Measurements from ENCODE around the gene C19orf33.

Gene C19orf33

DNA sequence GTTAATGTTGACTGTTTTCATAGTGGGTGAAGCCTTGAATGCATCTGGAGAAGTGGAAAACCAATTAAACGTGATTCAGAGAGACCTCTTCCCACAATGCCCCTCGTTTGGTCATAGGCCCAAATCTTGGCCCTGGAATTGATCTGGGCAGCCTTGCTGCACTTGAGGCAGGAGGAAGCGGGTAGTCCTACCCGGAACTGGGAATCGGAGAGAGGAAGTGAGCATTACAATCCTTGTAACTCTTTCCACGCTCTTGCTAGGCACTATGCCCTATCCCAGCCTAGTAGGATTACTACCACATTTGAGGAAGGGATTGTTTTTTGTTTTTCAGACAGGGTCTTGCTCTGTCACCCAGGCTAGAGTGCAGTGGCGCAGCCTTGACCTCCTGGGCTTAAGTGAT, 19.2 kb downstream of the C19orf33 start:
- Histone ChIP-seq H3K9me2 (replicated peaks; ENCODE audit: low read depth, low read length) (no peaks in the 10 kb centered on the region), H3K9me3 (ENCODE audit: insufficient read depth, low read depth, low read length) (no peaks in the 10 kb centered on the region), H3F3A (ENCODE audit: low read depth) (no peaks in the 10 kb centered on the region), H3K4me1 (ENCODE audit: insufficient read depth, low read length, poor library complexity, severe bottlenecking) (peaks cover 32% of the 10 kb centered on the region), H3K79me2 (ENCODE audit: insufficient read depth, low read length) (peaks cover 33% of the 10 kb centered on the region; the same call in 1 of the 2 replicates), H3K27me3 (ENCODE audit: insufficient read depth, low read length, poor library complexity, severe bottlenecking) (no peaks in the 10 kb centered on the region), H2AFZ (ENCODE audit: low read length) (no peak overlapping the region), H3K4me3 (ENCODE audit: low read length, poor library complexity, severe bottlenecking) (no peak overlapping the region), H3K4me2 (ENCODE audit: low read depth, low read length, poor library complexity, severe bottlenecking) (no peak overlapping the region), H3K36me3 (ENCODE audit: insufficient read depth, low read length) (peaks cover 11% of the 10 kb centered on the region; the same call in 1 of the 2 replicates), H3K9ac (ENCODE audit: low read depth, low read length, poor library complexity, severe bottlenecking) (no peak overlapping the region), H4K20me1 (ENCODE audit: insufficient read depth, low read length, poor library complexity, severe bottlenecking) (no peaks in the 10 kb centered on the region)
- TF ChIP-seq EZH2phosphoT487 (IDR thresholded peaks at IDR 0.05; ENCODE audit: borderline replicate concordance) = no peak
- TF ChIP-seq, protein P1, sequence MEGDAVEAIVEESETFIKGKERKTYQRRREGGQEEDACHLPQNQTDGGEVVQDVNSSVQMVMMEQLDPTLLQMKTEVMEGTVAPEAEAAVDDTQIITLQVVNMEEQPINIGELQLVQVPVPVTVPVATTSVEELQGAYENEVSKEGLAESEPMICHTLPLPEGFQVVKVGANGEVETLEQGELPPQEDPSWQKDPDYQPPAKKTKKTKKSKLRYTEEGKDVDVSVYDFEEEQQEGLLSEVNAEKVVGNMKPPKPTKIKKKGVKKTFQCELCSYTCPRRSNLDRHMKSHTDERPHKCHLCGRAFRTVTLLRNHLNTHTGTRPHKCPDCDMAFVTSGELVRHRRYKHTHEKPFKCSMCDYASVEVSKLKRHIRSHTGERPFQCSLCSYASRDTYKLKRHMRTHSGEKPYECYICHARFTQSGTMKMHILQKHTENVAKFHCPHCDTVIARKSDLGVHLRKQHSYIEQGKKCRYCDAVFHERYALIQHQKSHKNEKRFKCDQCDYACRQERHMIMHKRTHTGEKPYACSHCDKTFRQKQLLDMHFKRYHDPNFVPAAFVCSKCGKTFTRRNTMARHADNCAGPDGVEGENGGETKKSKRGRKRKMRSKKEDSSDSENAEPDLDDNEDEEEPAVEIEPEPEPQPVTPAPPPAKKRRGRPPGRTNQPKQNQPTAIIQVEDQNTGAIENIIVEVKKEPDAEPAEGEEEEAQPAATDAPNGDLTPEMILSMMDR (conservative IDR thresholded peaks at IDR 0.05; ENCODE audit: low read length) = no peak

DNA sequence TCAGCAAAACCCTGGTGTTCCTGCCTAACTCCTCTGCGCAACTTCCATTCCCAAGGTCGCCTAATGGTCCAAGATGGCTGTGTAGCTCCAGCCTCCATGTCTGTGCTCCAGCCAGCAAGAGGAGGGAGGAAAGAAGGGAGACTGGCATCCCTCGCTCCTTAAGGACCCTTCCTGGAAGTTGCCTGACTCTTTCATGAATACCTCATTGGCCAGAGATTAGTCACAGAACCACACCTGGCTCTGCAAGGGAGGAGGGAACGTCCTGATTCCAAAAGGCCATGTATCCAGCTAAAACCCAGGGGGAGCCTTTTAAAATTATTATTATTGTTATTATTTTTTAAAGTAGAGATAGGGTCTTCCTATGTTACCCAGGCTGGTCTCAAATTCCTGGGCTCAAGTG, 20.4 kb downstream of the C19orf33 start:
- Histone ChIP-seq H2AFZ (ENCODE audit: low read length) (no peak overlapping the region), H3K79me2 (ENCODE audit: insufficient read depth, low read length) (peaks cover 29% of the 10 kb centered on the region; the same call in 1 of the 2 replicates), H4K20me1 (ENCODE audit: insufficient read depth, low read length, poor library complexity, severe bottlenecking) (no peaks in the 10 kb centered on the region), H3K36me3 (ENCODE audit: insufficient read depth, low read length) (peaks cover 11% of the 10 kb centered on the region; the same call in 1 of the 2 replicates), H3K9ac (ENCODE audit: low read depth, low read length, poor library complexity, severe bottlenecking) (no peak overlapping the region), H3K4me3 (ENCODE audit: low read length, poor library complexity, severe bottlenecking) (no peak overlapping the region), H3K4me1 (ENCODE audit: insufficient read depth, low read length, poor library complexity, severe bottlenecking) (peaks cover 21% of the 10 kb centered on the region), H3K9me3 (ENCODE audit: insufficient read depth, low read depth, low read length) (no peaks in the 10 kb centered on the region), H3F3A (ENCODE audit: low read depth) (no peaks in the 10 kb centered on the region), H3K27me3 (ENCODE audit: insufficient read depth, low read length, poor library complexity, severe bottlenecking) (no peaks in the 10 kb centered on the region), H3K4me2 (ENCODE audit: low read depth, low read length, poor library complexity, severe bottlenecking) (no peak overlapping the region), H3K9me2 (replicated peaks; ENCODE audit: low read depth, low read length) (no peaks in the 10 kb centered on the region)
- TF ChIP-seq EZH2phosphoT487 (IDR thresholded peaks at IDR 0.05; ENCODE audit: borderline replicate concordance) = no peak
- TF ChIP-seq, protein P1 (conservative IDR thresholded peaks at IDR 0.05; ENCODE audit: low read length) = no peak

DNA sequence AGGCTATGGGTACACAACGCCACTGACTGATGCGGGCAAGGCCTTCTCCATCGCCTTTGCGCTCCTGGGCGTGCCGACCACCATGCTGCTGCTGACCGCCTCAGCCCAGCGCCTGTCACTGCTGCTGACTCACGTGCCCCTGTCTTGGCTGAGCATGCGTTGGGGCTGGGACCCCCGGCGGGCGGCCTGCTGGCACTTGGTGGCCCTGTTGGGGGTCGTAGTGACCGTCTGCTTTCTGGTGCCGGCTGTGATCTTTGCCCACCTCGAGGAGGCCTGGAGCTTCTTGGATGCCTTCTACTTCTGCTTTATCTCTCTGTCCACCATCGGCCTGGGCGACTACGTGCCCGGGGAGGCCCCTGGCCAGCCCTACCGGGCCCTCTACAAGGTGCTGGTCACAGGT, 22.5 kb downstream of the C19orf33 start:
- TF ChIP-seq, protein P1 (conservative IDR thresholded peaks at IDR 0.05; ENCODE audit: low read length) = no peak
- no peak for TF ChIP-seq EZH2phosphoT487 (IDR thresholded peaks at IDR 0.05; ENCODE audit: borderline replicate concordance)
- H4K20me1 ChIP-seq (ENCODE audit: insufficient read depth, low read length, poor library complexity, severe bottlenecking) = no peaks in the 10 kb centered on the region

More for the DNA sequence above, 22.5 kb downstream of the C19orf33 start:
- H3K4me1 ChIP-seq (ENCODE audit: insufficient read depth, low read length, poor library complexity, severe bottlenecking) = peaks cover 8% of the 10 kb centered on the region
- no peaks in the 10 kb centered on the region for H3K9me3 ChIP-seq (ENCODE audit: insufficient read depth, low read depth, low read length)
- no peak overlapping the region for H3K4me2 ChIP-seq (ENCODE audit: low read depth, low read length, poor library complexity, severe bottlenecking)
- H3K9ac ChIP-seq (ENCODE audit: low read depth, low read length, poor library complexity, severe bottlenecking) = no peak overlapping the region
- H3K9me2 ChIP-seq (replicated peaks; ENCODE audit: low read depth, low read length) = no peaks in the 10 kb centered on the region
- H3K36me3 ChIP-seq (ENCODE audit: insufficient read depth, low read length) = peaks cover 11% of the 10 kb centered on the region; the same call in 1 of the 2 replicates
- H2AFZ ChIP-seq (ENCODE audit: low read length) = no peak overlapping the region
- H3K27me3 ChIP-seq (ENCODE audit: insufficient read depth, low read length, poor library complexity, severe bottlenecking) = no peaks in the 10 kb centered on the region
- no peak overlapping the region for H3K4me3 ChIP-seq (ENCODE audit: low read length, poor library complexity, severe bottlenecking)
- H3F3A ChIP-seq (ENCODE audit: low read depth) = no peaks in the 10 kb centered on the region
- peaks cover 9% of the 10 kb centered on the region; the same call in 1 of the 2 replicates for H3K79me2 ChIP-seq (ENCODE audit: insufficient read depth, low read length)
